OCI-LY1 (cell line): ENCODE data around the gene SORBS1.

Experiments
- EZH2 ChIP-seq: fragments of 200-600 bp; sonication (generic), shearing (Covaris generic); IDR thresholded peaks from 2 replicates; pipeline ENCODE4 v1.8.0; 2017; ENCODE audit warnings: borderline replicate concordance, mixed run types, mild to moderate bottlenecking, antibody characterized with exemption, low read length, moderate library complexity, mixed read lengths
- TF ChIP-seq, protein P1 (sequence below): fragments of 200-600 bp; sonication (generic), shearing (Covaris generic); IDR thresholded peaks from 2 replicates; pipeline ENCODE4 v1.5.1; 2017; ENCODE audit warnings: mild to moderate bottlenecking, antibody characterized with exemption, low read length, moderate library complexity, mixed read lengths

- TF ChIP-seq EZH2, result no peak
- TF ChIP-seq, protein P1, sequence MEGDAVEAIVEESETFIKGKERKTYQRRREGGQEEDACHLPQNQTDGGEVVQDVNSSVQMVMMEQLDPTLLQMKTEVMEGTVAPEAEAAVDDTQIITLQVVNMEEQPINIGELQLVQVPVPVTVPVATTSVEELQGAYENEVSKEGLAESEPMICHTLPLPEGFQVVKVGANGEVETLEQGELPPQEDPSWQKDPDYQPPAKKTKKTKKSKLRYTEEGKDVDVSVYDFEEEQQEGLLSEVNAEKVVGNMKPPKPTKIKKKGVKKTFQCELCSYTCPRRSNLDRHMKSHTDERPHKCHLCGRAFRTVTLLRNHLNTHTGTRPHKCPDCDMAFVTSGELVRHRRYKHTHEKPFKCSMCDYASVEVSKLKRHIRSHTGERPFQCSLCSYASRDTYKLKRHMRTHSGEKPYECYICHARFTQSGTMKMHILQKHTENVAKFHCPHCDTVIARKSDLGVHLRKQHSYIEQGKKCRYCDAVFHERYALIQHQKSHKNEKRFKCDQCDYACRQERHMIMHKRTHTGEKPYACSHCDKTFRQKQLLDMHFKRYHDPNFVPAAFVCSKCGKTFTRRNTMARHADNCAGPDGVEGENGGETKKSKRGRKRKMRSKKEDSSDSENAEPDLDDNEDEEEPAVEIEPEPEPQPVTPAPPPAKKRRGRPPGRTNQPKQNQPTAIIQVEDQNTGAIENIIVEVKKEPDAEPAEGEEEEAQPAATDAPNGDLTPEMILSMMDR, result no peak
These were observed 116.4 kb downstream of the SORBS1 start for GRCh38 chr10:95444792-95445191.
